ENCODE results near the gene CST9. TPM values are rescaled to one million over a fixed set of nuclear protein-coding genes. Genes with fewer than 3 reads are reported as not detected.
"Not testable (repeated sequence)": the region's sequence is repeated elsewhere in the genome, so short reads cannot be mapped to it uniquely, and the experiment has no call there.

CST9 gene
- total and polyA plus RNA-seq, 12 donors, result not detected

- DNase-seq, result no peak
- Histone ChIP-seq H3K27me3 (no peaks in the 10 kb centered on the region), H3K9me3 (replicated peaks in 1 of 3) (no peaks in the 10 kb centered on the region), H3K4me3 (no peak overlapping the region), H3K4me1 (replicated peaks in 1 of 2) (no peaks in the 10 kb centered on the region), H3K27ac (no peak overlapping the region), H3K36me3 (replicated peaks in 1 of 2) (no peaks in the 10 kb centered on the region)
- WGBS, 4 donors, result 58 to 66% (median 59%) methylated on average over 3 to 5 of the region's 5 CpGs
- TF ChIP-seq CTCF (IDR thresholded peaks at IDR 0.05) (no peak), POLR2A (IDR thresholded peaks at IDR 0.05) (no peak)
- intact Hi-C loops (cut with DNase I), result no loop called here
Measured at GRCh38 chr20:23584434-23585199, 21.1 kb downstream of the CST9 start.

GRCh38 chr20:23583526-23583925 is 22.2 kb downstream of the CST9 start:
- Histone ChIP-seq H3K4me3 (no peak overlapping the region), H3K9me3 (replicated peaks in 1 of 3) (no peaks in the 10 kb centered on the region), H3K4me1 (replicated peaks in 1 of 2) (no peaks in the 10 kb centered on the region), H3K27ac (no peak overlapping the region), H3K27me3 (no peaks in the 10 kb centered on the region), H3K36me3 (replicated peaks in 1 of 2) (no peaks in the 10 kb centered on the region)
- no peak for DNase-seq
- TF ChIP-seq CTCF (IDR thresholded peaks at IDR 0.05) (no peak), POLR2A (IDR thresholded peaks at IDR 0.05) (no peak)
- intact Hi-C loops (cut with DNase I), result no loop called here

- Histone ChIP-seq H3K9me3 (replicated peaks in 1 of 3) (no peaks in the 10 kb centered on the region), H3K36me3 (replicated peaks in 1 of 2) (no peaks in the 10 kb centered on the region), H3K4me1 (replicated peaks in 1 of 2) (no peaks in the 10 kb centered on the region), H3K27me3 (no peaks in the 10 kb centered on the region), H3K27ac (no peak overlapping the region), H3K4me3 (no peak overlapping the region)
- TF ChIP-seq CTCF (IDR thresholded peaks at IDR 0.05) (no peak), POLR2A (IDR thresholded peaks at IDR 0.05) (no peak)
- 77 to 100% (median 87%) methylated on average over 1 of the region's 1 CpG for WGBS, 4 donors
- intact Hi-C loops (cut with DNase I), result no loop called here
- no peak for DNase-seq
Measured at GRCh38 chr20:23582293-23582692, 23.4 kb downstream of the CST9 start.

GRCh38 chr20:23581833-23582232 is 23.9 kb downstream of the CST9 start:
- DNase-seq; H3K4me3 ChIP-seq; H3K27ac ChIP-seq; H3K27me3 ChIP-seq; H3K4me1 ChIP-seq (replicated peaks in 1 of 2); H3K36me3 ChIP-seq (replicated peaks in 1 of 2); H3K9me3 ChIP-seq (replicated peaks in 1 of 3); intact Hi-C loops (cut with DNase I): not testable (repeated sequence)
- 83 to 94% (median 88%) methylated on average over 2 to 9 of the region's 9 CpGs for WGBS, 4 donors

GRCh38 chr20:23574977-23575376 is 30.7 kb downstream of the CST9 start:
- intact Hi-C loops (cut with DNase I), result no loop called here
- Histone ChIP-seq H3K27me3 (no peaks in the 10 kb centered on the region), H3K9me3 (replicated peaks in 1 of 3) (peaks cover 0 to 6% (median 0%) of the 10 kb centered on the region in 3 donors), H3K36me3 (replicated peaks in 1 of 2) (no peaks in the 10 kb centered on the region), H3K4me3 (no peak overlapping the region), H3K4me1 (replicated peaks in 1 of 2) (peaks cover 0 to 12% of the 10 kb centered on the region in 2 donors), H3K27ac (no peak overlapping the region)
- no peak for DNase-seq
- TF ChIP-seq POLR2A (IDR thresholded peaks at IDR 0.05) (no peak), CTCF (IDR thresholded peaks at IDR 0.05) (no peak)
